HG03280 (cell line): ENCODE results near the gene TRAK1.

Source experiments
- ATAC-seq: cut with Tn5 transposase; IDR thresholded peaks from one replicate; pipeline ENCODE4 v1.9.1; 2021; ENCODE audit warnings: mild to moderate bottlenecking, moderate library complexity; ENCODE audit not compliant: unreplicated experiment

Gene TRAK1

DNA sequence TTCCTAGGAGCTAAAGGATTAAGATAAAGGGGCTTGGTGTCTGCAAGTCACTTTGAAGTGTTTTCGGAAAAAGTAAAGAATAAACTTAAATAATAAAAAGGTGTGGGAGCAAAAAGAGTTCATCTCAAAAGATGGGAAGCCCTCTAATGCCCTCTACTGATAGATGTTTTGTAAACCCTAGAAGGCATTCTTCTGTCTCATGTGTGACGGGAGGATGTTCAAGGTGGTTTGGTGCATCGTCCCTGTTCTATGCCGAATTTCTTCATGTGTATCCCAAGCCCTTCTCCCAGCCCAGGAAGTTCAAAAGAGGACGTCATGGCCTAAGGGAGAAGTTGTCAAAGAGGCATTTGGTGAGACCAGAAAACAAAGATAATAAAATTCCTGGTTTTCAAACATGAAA, 137.6 kb downstream of the TRAK1 start:
- ATAC-seq, result no peak

DNA sequence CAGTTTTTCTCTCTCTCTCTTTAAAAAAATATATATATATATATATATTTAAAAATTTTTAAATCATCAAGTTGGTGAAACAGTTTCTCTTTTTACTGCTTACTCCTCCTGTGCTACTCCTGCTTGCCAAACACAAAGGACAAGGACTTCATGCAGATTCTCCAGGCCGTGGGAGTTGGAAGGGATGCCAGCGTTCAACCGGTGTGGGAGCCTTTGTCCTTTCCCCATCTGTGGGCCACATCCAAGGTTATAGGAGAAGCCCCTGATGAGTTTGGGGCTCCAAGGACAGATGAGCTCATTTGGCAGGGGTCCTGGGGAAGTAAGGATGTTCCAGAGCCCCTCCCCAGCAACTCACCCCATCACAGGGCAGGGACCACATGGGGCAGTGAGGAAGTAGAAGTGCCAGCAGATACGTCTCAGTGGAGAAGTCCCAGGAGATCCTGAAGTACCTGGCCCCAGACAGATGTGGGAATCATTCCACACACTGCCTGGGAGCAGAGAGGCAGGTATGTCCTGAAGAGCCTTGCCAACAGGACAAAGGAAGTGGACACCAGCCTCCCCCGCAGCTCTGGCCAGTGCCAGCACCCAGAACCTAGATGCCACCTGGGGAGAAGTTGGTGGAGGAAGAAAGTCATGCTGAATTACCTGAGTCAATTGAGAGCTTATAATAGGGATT, 138.2 kb downstream of the TRAK1 start:
- ATAC-seq, result no peak

DNA sequence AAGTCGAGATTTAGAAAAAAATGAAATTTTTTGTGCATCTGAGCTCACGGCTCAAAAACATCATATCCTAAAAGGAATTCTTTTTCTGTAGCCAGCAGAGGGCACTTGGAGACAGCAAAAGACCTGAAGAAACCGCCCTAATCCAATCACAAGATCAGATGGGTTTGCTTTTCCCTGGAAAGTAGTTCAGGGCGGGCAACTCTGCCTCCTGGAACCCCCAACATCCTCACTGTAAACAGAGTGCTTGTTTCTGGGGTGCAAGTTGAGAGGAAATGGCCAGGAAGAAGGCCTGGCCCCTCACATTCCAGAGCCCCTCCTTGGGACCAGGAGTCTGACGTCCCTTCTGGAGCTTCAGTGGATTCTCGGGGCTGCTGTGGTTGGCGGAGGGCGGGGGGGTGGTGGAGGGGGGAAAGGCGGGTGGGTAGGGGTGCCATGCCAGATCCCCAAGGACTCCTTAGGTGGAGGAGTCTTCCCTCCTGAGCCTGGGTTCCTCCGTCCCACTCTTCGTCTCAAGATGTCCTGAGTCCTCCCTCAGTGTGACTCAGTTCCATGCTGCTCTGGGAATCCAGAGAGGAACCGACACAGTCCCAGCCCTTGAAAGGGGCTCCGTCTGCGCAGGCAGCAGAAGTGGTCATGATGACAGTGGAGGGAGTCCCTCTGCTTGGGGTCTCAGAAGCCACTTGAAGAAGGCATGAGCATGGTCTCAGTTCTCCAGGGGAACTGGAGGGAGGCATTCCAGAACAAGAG, 139.0 kb downstream of the TRAK1 start:
- ATAC-seq, result no peak

DNA sequence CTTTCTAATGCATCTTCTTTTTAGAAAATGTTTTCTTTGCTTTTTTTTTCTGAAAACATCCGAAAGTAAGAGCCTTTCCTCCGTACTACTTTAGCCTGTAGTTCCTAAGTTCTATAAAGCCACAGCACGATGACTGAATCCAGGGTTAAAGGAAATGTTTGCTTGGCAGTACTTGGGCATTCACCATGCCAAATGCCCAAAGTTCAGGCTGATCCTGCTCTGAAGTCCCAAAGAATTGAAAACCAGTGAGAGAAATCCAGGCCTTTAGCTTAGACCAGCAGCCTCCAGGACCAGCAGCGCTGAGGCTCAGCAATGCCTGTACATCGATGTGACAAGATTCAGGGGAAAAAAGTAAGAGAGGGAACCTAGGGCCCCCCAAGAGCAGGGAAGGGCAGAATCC, 139.7 kb downstream of the TRAK1 start:
- ATAC-seq, result no peak

DNA sequence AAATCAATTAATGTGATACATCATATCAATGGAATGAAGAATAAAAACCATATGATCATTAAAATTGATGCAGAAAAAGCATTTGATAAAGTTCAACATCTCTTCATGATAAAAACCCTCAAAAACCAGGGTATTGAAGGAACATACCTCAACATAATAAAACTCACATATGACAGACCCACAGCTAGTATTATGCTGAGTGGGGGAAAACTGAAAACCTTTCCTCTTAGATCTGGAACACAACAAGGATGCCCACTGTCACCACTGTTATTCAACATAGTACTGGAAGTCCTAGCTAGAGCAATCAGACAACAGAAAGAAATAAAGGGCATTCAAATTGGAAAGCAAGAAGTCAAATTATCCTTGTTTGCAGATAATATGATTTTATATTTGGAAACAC, 144.4 kb downstream of the TRAK1 start:
- no peak for ATAC-seq

DNA sequence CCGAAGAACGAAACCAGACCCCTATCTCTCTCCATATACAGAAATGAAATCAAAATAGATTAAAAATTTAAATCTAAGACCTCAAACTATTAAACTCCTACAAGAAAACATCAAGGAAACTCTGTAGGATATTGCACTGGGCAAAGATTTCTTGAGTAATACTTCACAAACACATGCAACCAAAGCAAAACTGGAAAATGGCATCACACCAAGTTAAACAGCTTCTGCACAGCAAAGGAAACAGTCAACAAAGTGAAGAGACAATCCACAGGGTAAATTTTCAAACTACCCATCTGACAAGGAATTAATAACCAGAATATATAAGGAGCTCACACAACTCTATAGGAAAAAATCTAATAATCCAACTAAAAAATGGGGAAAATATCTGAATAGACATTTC, 145.5 kb downstream of the TRAK1 start:
- ATAC-seq, result no peak

DNA sequence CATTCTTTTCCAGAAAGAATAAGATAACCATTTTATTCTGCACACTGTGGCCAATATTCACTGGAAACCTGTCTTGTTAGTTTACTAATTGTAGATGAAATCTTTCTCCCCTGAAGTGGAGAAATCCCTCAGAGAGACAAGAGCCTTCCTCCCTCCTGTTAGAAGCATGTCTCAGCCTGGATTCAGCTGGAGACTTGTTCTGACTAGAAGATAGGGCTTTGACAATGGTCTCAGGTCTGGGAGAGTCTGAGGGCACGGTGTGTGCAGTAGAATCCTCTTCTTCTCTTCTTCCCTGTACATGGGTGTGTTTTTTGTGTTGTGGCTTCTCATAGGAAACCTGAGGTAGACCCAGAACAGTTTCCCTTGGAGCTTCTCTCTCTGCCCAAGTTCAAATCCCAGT, 154.9 kb downstream of the TRAK1 start:
- no peak for ATAC-seq

DNA sequence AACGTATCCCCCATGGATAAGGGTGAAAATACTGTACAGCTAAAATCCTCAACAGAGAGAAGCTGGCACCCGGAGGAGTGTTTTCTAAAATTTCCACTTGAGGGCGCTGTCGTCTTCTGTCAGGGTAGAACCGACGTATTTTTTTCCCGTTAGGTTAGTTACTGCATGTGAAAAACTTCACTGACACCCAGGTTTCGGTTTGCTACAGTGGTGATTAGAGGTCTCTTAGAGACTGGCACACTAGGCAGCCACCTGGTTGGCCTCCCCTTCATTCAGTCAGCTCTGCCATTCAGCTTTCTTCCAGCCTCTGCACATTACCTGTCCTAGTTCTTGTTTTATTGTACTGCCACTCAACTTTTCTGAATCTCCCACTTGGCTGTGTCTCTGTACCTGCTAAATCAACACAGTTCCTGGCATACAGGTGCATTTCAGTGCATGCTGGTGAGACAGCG, 156.4 kb downstream of the TRAK1 start:
- peak; percentile 74 for ATAC-seq

DNA sequence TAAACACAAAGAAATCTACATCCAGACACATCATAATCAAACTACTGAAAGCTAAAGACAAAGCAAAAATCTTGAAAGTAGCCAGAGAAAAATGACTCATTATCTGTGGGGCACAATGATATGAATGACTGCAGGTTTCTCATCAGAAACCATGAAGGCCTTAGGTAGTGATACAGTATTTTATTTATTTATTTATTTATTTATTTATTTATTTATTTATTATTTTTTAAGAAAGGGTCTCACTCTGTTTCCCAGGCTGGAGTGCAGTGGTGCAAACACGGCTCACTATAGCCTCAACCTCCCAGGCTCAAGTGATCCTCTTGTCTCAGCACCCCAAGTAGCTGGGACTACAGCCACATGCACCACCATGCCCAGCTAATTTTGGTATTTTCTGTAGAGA, 159.6 kb downstream of the TRAK1 start:
- no peak for ATAC-seq

DNA sequence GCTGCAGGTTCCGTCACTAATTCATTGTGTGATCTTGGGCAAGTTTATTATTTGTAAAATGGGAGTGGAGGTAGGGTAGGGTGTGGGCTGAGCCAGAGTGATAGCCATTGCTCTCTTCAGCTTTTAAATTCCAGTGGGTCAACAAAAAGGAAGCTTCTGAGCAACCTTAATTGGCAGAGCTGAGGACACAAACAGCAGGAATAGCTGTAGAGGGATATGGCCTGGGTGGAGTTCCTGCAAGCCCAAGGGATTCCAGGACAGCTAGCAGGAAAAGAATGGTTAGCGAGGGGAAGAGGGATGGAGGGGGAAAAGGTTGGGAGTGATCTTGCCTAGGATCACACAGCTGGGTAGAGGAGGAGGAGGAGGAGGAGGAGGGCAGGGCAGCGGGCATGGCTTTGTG, 163.4 kb downstream of the TRAK1 start:
- no peak for ATAC-seq

DNA sequence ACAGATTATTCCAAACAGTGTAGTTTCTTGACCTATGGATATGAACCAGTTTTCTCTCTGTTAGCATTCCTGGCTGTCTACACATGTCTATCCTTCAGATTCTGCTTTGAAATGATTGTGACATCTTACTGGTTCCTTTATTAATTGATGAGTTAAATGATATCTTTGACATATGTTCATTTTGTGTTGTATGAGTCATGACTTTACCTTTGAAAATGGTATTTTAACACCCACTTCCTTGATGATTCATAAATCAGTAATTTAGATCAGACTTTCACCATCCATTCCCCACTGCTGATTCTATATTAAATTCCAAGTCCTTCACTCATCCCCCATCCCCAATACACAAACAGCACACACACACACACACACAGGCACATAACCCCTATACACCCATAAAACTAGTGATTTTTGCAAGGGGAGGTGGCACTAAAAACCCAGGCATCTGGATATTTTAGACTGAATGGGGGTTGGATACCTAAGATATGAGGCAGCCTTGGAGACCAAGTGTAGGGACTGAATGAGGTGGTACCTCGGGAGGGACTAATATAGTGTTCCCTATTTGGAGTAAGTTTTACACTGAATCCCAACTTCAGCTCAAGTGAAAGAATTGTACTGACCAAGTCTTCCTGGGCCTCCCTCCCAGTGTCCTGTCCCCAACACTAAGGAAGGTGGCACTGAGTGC, 165.1 kb downstream of the TRAK1 start:
- no peak for ATAC-seq

DNA sequence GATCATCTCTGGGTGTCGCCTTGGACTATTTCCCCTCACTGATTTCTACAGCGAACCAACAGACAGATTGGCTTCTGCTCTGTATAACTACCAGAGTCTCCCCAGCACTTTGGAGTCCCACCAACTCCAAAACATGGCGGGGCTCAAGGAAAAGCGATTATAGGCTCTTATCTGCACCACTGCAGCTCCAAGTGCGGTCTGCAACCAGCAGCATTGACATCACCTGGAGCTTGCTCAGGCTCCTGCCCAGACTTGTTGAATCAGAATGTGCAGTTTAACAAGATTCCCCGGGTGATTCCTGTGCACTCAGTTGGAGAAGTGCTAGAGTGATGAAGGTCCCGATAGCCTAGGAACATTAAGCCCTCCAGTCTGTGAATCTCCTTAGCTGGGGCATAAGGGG, 165.8 kb downstream of the TRAK1 start:
- no peak for ATAC-seq

DNA sequence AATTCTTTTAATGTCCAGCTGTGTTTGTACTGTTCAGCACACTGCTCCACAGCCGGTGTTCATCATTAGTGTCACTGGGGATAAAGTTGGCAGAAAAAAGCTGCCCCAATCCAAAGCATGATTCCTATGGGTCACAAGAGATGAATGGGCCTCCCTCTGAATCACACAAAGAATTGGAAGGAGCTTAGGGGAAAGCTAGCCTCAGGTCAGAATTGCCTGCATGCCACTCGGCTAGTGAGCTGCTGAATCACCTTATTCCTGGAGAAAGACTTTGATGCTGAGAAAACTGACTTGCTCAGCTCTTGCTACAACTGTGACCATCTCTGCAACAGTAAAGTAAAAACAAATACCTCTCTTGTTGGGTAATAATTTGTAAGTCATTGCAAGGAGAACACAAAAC, 171.4 kb downstream of the TRAK1 start:
- no peak for ATAC-seq

DNA sequence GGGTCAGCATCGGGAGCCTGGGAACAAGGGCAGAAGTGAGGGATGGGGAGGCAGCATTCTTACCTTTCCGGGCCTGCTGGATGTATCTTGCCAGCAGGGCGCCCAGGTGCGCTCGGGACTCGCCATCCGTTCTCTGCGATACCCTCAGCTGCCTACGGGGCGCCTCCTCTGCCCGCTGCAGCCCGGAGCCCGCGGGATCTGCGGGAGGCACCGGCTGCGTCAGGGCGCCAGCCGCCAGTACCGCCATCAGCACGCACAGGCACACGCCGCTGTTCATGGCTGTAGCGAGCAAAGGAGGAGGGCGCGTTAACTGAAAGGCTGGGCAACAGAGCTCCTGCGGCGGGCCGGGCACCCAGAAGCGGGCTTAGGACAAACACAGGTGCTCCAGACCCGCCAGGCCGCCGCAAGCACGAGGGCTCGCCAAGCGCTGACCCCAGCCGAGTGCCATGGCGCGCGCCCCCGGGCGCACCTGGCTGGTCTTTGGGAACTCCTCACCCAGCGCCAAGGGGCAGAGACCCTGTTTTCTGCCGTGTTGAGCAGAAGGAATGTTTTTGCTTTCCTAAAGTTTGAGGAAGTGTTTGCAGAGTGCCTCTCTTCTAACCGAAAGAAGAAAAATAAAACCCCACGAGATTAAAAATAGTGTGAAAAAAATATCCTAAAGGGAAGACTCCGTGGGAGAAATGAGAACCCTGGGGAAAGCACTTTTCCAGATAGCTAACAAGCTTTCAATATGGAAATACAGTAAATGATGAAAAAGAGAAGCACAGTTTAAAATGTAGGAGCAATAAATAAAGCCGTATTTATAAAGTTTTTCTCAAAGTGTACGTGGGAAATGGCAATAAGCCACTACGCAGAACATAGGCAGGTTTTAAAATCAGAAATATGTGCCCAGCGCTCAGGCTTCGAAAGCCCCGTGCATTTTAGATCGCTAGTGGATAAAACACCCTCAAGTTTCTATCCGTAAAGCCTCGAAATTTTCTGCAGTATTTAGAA, 172.5 kb downstream of the TRAK1 start:
- ATAC-seq, result no peak

DNA sequence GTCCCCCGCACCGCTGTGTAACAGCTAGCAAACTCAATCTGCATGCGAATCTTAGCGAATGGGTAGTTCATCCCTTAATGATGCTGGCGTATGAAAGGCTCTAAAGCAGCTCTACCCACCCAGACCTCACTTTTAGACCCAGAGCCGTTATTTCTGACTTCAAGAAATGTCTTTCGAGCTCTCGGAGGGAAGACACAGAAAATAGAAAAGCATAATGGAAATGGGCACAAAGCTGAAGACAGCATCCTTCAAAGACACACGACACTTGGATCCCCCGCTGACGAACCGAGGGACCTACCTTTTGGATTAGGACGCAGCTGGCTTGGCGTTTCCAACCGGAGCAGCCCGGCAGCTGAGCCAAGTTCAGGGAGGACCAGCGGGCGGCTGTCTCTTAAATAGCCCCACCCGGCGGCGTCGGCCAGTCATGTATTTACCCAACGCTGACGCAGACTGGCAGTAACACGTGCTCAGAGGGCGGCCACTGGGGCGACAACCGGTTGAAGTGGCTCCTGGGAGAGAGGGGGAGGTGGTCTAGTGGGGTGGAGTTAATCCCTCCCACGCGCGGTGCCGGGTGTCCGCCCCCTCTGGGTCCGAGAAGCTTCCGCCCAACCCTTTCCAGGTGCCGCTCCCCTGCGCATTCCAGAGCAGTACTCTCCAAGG, 173.4 kb downstream of the TRAK1 start:
- no peak for ATAC-seq

DNA sequence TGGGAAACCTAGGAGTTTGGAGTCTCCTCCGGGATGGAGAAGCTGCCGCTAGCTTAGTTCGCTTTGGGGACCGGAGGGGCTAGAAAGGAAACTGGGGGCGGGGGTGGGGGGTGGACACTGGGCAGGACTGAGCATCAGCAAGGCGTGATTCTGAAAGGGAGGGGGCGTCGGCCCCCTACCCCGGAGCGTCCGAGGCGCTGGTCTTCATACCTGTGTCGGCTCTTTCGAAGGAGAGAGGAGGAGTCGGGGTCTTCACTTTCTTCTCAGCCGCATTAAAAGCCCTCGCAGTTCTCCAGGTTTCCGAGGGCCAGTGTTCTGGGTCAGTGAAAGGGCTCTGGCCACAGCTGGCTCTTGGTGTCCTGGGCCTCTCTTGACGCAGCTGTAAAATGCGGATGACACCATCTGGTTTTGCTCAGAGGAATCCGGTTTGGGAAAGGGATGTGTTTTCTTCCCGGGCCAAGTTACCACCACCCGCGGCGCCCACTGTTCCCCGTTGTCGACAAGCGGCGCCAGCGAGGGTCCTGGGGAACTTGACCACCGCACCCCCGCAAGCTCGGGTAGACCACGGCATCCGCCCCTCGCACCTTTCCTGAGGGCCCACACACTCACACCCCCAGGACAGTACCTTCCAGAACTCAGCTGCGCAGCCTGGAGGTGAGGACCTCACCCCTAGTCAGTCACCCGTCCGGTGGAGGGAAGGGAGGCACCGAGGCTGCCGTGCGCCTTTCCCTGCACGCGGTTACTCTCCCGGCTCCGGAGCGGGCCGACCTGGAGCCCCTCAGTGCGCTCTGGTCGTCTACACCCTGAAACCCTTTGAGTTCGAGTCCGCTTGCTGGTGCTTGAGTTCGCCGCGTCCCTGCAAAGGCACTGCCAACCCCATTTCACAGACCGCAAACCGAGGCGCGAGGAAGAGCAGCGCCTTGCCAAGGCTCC, 174.2 kb downstream of the TRAK1 start:
- ATAC-seq, result no peak

DNA sequence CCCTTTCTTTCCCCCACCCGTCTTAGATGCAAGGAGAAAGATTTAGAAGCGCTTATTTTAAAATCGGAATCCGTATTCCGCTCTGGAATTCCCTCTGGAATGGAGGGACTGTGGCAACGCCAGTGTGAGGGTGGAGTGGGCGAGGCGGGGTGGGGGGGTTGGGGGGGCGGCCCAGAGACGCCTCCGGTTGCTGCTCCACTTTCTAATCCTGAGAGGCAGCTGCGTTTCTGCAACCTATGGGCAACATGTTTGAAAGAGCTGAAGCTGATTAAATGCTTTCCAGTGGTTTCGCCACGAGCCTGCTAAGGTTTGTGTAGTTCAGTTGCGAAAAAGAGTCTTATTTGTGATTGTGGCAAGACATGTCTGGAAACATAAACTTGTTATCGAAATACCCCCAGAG, 174.9 kb downstream of the TRAK1 start, which contains the start of gene CCK:
CCK (minus strand) TSS at position 101 of the 400 bp plus-strand sequence. CDS start 2,555 bp downstream, outside the sequence.
- ATAC-seq, result no peak

DNA sequence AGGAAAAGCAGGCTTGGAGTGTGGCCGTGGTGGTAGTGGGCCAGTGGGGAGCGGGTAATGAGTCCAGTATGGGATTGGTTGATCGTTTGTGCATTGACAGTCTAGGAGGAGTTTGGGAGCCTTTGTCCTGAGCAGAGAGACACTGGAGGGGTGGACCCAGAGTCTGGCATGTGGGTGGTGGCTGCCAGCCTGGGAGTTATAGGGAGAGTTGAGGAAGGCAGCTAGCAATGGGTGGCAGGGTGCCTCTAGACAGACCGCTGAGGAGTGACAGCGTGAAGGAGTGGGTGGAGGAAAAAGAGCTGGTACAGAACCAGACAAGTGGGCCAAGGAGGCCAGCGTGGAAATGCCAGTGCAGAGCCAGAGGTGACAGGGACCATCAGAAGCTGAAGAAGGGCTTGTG, 176.7 kb downstream of the TRAK1 start:
- no peak for ATAC-seq

DNA sequence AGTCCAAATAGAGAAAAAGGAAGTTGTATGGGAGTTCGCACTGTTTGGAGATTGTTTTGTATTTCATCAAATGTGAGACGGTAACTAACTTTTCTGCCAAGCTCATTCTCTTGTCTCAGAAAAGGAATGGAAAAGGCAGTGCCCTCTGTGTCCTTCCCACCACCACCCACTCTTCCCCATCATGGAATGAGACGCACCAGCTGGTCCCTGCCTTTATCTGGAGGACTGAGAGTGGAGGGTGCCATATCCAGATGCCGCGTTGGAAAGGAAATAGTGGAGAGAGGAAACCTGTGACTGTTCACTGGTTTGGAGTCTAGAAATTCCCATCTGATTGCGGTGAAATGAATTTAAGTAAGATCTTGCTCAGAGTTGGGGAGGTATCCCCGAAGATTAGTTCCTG, 178.5 kb downstream of the TRAK1 start:
- no peak for ATAC-seq
